Caco-2 (cell line): ENCODE data around the gene KCNN3. TPM values are rescaled to one million over a fixed set of nuclear protein-coding genes. Genes with fewer than 3 reads are reported as not detected.

Experiments used
- BruUV-seq: library from RNA; stranded (reverse); fragments of 400-500 nt; replicated peaks from 2 replicates; lab custom pipeline; 2021; lab: Mats Ljungman, UMichigan
- CTCF ChIA-PET: fragments of 300-600 bp; sonication (Branson Sonifier 250); formaldehyde crosslinking; loops from one replicate; lab custom pipeline; 2022; ENCODE audit warnings: antibody characterized with exemption; lab: Charles Lee
- POLR2A ChIA-PET: fragments of 300-600 bp; sonication (Branson Sonifier 250); formaldehyde crosslinking; loops from one replicate; lab custom pipeline; 2022; ENCODE audit warnings: antibody characterized with exemption; lab: Charles Lee
- DNase-seq, 2 experiments: peaks; one replicate each; pipeline versions ENCODE4 v3.0.0 to v3.0.0-alpha.2; 2020 to 2022
- H3K27me3 ChIP-seq: replicated peaks from 2 replicates; pipeline ENCODE4 v1.6.0; 2011; ENCODE audit warnings: low read length; ENCODE audit not compliant: control insufficient read depth, insufficient read depth
- H3K36me3 ChIP-seq: 2 replicates; pipeline ENCODE4 v1.5.1; 2011; ENCODE audit warnings: low read length; ENCODE audit not compliant: control insufficient read depth, insufficient read depth
- H3K4me1 ChIP-seq: fragments of 250-450 bp; sonication (Bioruptor Pico); 2 replicates; pipeline ENCODE4 v1.5.1; 2020; ENCODE audit warnings: mild to moderate bottlenecking
- H3K4me3 ChIP-seq: 2 replicates; pipeline ENCODE4 v1.5.1; 2011; ENCODE audit warnings: low read depth, mild to moderate bottlenecking, control low read depth, low read length
- H3K9me3 ChIP-seq: fragments of 250-450 bp; sonication (Bioruptor Pico); 2 replicates; pipeline ENCODE4 v1.5.1; 2020; ENCODE audit warnings: mild to moderate bottlenecking, moderate library complexity
- H3K27ac Mint-ChIP-seq: one replicate; pipeline ENCODE4 v1.8.0; 2022; ENCODE audit warnings: mixed read lengths; ENCODE audit not compliant: unreplicated experiment
- H3K27me3 Mint-ChIP-seq: one replicate; pipeline ENCODE4 v1.8.0; 2022; ENCODE audit warnings: mixed read lengths; ENCODE audit not compliant: insufficient read depth, unreplicated experiment
- H3K36me3 Mint-ChIP-seq: one replicate; pipeline ENCODE4 v1.8.0; 2022; ENCODE audit warnings: mild to moderate bottlenecking, mixed read lengths; ENCODE audit not compliant: insufficient read depth, unreplicated experiment
- H3K4me1 Mint-ChIP-seq: one replicate; pipeline ENCODE4 v1.8.0; 2022; ENCODE audit warnings: low read depth, mixed read lengths; ENCODE audit not compliant: unreplicated experiment
- H3K4me3 Mint-ChIP-seq: one replicate; pipeline ENCODE4 v1.8.0; 2022; ENCODE audit warnings: mild to moderate bottlenecking, moderate library complexity, mixed read lengths; ENCODE audit not compliant: unreplicated experiment
- H3K9me3 Mint-ChIP-seq: one replicate; pipeline ENCODE4 v1.8.0; 2022; ENCODE audit warnings: mixed read lengths; ENCODE audit not compliant: unreplicated experiment
- intact Hi-C: fragments of 100-400 bp; cut with micrococcal nuclease; formaldehyde crosslinking; loops from one replicate; pipeline ENCODE4 v1.10.0; 2022; ENCODE audit not compliant: unreplicated experiment
- total RNA-seq: library from RNA; stranded (reverse); gene quantifications from 2 replicates; pipeline ENCODE4 v1.2.3, GENCODE V29; 2022
- TF ChIP-seq, protein P1 (sequence below), 2 experiments: fragments of 200-600 bp in 1 of 2; IDR thresholded peaks; 1 replicate in 1 of 2; 2 replicates in 1 of 2; pipeline versions ENCODE4 v1.5.1 to v1.8.0; 2011 to 2022; ENCODE audit warnings: antibody characterized with exemption in 1 of 2, control low read depth in 1 of 2, inconsistent platforms in 1 of 2, low read depth in 1 of 2, low read length in 1 of 2, mild to moderate bottlenecking in 1 of 2, moderate library complexity in 1 of 2; ENCODE audit not compliant: insufficient read depth in 1 of 2, severe bottlenecking in 1 of 2, unreplicated experiment in 1 of 2

Gene KCNN3
- total RNA-seq, 1 experiment from 2014 or later = 0.05 TPM

DNA sequence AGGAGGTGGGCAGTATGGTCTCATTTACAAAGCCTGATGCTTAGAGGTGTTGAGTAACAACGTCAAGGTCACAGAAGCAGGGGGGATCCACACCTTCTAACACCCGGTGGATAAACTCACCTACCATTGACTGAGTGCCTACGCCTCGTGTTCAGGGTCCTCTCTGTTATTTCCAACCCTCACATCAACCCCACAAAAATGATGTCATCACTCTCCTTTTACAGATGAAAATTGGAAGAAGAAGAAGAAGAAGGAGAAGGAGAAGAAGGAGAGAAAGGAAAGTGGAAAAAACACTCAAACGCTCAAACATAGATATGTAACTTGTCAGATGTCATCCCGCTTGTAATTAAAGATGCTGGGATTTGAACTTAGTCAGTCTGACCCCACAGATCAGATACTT lies 653 bp upstream of the KCNN3 start:
- BruUV-seq = no TSS peak
- Histone ChIP-seq H3K36me3 (no peaks in the 10 kb centered on the region), H3K4me3 (no peak overlapping the region), H3K9me3 (no peaks in the 10 kb centered on the region), H3K27me3 (peaks cover 2% of the 10 kb centered on the region; the same call in 1 of the 2 replicates), H3K4me1 (no peaks in the 10 kb centered on the region)
- no peak overlapping the region for H3K27ac Mint-ChIP-seq
- POLR2A ChIA-PET = no interaction called here
- TF ChIP-seq, protein P1, sequence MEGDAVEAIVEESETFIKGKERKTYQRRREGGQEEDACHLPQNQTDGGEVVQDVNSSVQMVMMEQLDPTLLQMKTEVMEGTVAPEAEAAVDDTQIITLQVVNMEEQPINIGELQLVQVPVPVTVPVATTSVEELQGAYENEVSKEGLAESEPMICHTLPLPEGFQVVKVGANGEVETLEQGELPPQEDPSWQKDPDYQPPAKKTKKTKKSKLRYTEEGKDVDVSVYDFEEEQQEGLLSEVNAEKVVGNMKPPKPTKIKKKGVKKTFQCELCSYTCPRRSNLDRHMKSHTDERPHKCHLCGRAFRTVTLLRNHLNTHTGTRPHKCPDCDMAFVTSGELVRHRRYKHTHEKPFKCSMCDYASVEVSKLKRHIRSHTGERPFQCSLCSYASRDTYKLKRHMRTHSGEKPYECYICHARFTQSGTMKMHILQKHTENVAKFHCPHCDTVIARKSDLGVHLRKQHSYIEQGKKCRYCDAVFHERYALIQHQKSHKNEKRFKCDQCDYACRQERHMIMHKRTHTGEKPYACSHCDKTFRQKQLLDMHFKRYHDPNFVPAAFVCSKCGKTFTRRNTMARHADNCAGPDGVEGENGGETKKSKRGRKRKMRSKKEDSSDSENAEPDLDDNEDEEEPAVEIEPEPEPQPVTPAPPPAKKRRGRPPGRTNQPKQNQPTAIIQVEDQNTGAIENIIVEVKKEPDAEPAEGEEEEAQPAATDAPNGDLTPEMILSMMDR (IDR thresholded peaks at IDR 0.05; ENCODE audit: insufficient read depth in 1 of 2, low read depth in 1 of 2, low read length in 1 of 2, severe bottlenecking in 1 of 2, unreplicated experiment in 1 of 2) = no peak
- H3K9me3 Mint-ChIP-seq = no peaks in the 10 kb centered on the region
- DNase-seq = no peak
- peaks cover 19% of the 10 kb centered on the region for H3K27me3 Mint-ChIP-seq
- H3K4me3 Mint-ChIP-seq = peak overlapping the region; percentile 41
- peaks cover 7% of the 10 kb centered on the region for H3K4me1 Mint-ChIP-seq
- H3K36me3 Mint-ChIP-seq = peaks cover 6% of the 10 kb centered on the region
- CTCF ChIA-PET = interaction anchor here (1.0 to 1.9 kb wide), 3 partner anchors 8 to 324 kb away, joined by 3 to 21 read pairs (median 4); no protein-coding TSS in a partner anchor
- intact Hi-C loops = loop anchor here (2.0 to 10.0 kb wide), 3 partner anchors 214 to 386 kb away; partner anchors contain the start of gene UBE2Q1

DNA sequence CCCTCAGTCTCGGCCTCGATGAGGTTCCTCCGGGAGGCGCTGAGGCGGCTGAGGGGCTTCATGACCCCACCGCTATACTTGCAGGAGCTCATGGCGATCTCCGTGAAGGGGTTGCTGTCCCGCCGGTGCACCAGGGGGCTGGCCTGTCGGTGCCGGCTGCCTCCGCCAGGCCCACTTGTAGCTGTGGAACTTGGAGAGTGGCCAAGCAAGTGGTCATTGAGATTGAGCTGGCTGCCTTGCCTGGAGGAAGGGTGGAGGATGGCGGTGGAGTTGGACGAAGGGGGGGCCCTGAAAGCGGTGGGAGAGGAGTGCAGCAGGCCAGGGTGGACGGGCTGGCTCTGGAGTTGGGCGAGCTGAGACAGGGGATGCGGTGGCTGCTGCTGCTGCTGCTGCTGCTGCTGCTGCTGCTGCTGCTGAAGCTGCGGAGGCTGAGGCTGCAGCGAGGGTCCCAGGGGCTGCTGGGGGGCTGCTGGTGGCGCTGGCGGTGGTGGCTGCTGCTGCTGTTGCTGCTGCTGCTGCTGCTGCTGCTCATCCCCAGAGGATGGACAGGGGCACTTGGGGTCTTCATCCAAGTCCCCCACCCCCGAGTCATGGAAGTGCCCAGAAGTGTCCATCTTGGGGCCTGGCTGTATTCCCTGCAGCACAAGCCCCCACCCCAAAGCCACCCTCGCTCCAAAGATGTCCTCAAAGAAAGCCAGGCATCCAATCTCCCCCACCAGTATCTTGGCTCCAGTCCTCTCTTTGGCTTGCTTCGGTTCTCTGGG lies 548 bp downstream of the KCNN3 start:
- Mint-ChIP-seq H3K4me1 (peaks cover 7% of the 10 kb centered on the region), H3K27ac (no peak overlapping the region), H3K9me3 (no peaks in the 10 kb centered on the region), H3K27me3 (peaks cover 19% of the 10 kb centered on the region), H3K4me3 (peak overlapping the region; percentile 41), H3K36me3 (peaks cover 6% of the 10 kb centered on the region)
- intact Hi-C loops = loop anchor here (2.0 to 10.0 kb wide), 3 partner anchors 215 to 385 kb away; partner anchors contain the start of gene UBE2Q1
- no peak for DNase-seq
- no peak overlapping the region; the same call in 1 of the 2 replicates for H3K4me3 ChIP-seq
- ChIA-PET POLR2A (interaction anchor here (0.6 kb wide), 1 partner anchor 482 kb away, joined by 4 read pairs; no protein-coding TSS in a partner anchor), CTCF (interaction anchor here (0.6 to 1.9 kb wide), 5 partner anchors 9 to 323 kb away, joined by 3 to 21 read pairs (median 4); no protein-coding TSS in a partner anchor)
- H3K27me3 ChIP-seq = peaks cover 2% of the 10 kb centered on the region; the same call in 1 of the 2 replicates
- H3K4me1 ChIP-seq = no peaks in the 10 kb centered on the region
- TF ChIP-seq, protein P1 (IDR thresholded peaks at IDR 0.05; ENCODE audit: insufficient read depth in 1 of 2, low read depth in 1 of 2, low read length in 1 of 2, severe bottlenecking in 1 of 2, unreplicated experiment in 1 of 2) = no peak
- H3K9me3 ChIP-seq = no peaks in the 10 kb centered on the region
- no peaks in the 10 kb centered on the region for H3K36me3 ChIP-seq
- no TSS peak for BruUV-seq

DNA sequence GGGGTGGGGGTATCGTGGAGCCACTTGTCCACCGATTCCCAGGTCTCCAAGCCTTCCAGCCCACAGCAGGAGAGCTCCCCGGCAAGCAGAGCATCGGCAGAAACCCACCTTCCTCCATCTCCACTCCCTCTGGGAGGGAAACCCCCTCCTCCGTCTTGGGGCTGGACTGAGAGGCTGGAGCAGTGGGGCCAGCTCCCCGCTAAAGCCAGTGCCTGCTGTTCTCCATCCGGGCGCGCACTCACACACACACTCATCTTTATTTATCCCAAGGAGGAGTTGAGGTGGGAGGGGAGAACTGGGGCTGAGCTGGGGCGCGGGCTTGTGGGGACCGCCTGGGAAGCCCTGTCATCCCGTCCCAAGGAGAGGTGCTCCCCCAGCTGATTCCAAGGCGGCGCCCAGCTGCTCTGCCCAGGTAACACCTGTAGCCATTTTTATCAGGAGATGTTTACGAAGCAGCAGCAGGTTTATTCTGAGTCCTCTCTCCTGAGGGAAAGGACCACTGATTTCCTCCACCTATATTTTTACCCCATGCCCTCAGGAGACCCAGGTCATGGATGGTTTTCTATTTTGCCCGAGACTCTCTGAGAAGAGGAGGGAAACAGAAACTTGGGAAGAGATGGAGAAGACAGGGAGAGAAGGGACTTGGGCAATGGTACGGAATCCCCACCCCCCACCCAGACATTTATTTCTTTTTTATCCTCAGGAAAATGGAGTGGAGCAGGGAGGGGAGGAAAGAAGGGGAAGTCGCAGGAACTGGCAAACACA lies 2.1 kb downstream of the KCNN3 start:
- no peaks in the 10 kb centered on the region for H3K9me3 Mint-ChIP-seq
- POLR2A ChIA-PET = no interaction called here
- TF ChIP-seq, protein P1 (IDR thresholded peaks at IDR 0.05; ENCODE audit: insufficient read depth in 1 of 2, low read depth in 1 of 2, low read length in 1 of 2, severe bottlenecking in 1 of 2, unreplicated experiment in 1 of 2) = no peak
- Histone ChIP-seq H3K36me3 (no peaks in the 10 kb centered on the region), H3K9me3 (no peaks in the 10 kb centered on the region), H3K27me3 (peaks cover 2% of the 10 kb centered on the region; the same call in 1 of the 2 replicates), H3K4me3 (no peak overlapping the region), H3K4me1 (no peaks in the 10 kb centered on the region)
- H3K4me3 Mint-ChIP-seq = no peak overlapping the region
- no TSS peak for BruUV-seq
- H3K27ac Mint-ChIP-seq = no peak overlapping the region
- peaks cover 6% of the 10 kb centered on the region for H3K36me3 Mint-ChIP-seq
- no peak for DNase-seq
- peaks cover 22% of the 10 kb centered on the region for H3K27me3 Mint-ChIP-seq
- intact Hi-C loops = no loop called here
- H3K4me1 Mint-ChIP-seq = peaks cover 7% of the 10 kb centered on the region
- CTCF ChIA-PET = interaction anchor here (0.6 to 1.6 kb wide), 2 partner anchors 12 to 114 kb away, joined by 3 to 4 read pairs; no protein-coding TSS in a partner anchor
